Natural killer cell (primary cell): ENCODE results near the gene MAP4K4. TPM values are rescaled to one million over a fixed set of nuclear protein-coding genes. Genes with fewer than 3 reads are reported as not detected.

Experiments used
- ATAC-seq, 3 donors: fragments of 150-1000 bp in 2 of 3; fragments of 200-7000 bp in 1 of 3; cut with Tn5 transposase; 1 replicate in 1 of 3; 2 replicates in 2 of 3; pipeline ENCODE4 v1.10.0; 2021; ENCODE audit warnings: mild to moderate bottlenecking in 2 of 3, moderate library complexity in 2 of 3
- DNase-seq, 2 donors: peaks; one replicate each; pipeline versions ENCODE4 v3.0.0 to v3.0.0-alpha.2; 2013 to 2021; ENCODE audit warnings: mixed read lengths in 1 of 2
- H3K27ac ChIP-seq: one replicate; pipeline ENCODE4 v1.5.1; 2013; ENCODE audit warnings: mild to moderate bottlenecking, low read length
- H3K27me3 ChIP-seq: one replicate; pipeline ENCODE4 v1.6.1; 2013; ENCODE audit warnings: low read length; ENCODE audit not compliant: control insufficient read depth, insufficient read depth
- H3K36me3 ChIP-seq: one replicate; pipeline ENCODE4 v1.6.1; 2013; ENCODE audit warnings: low read length; ENCODE audit not compliant: control insufficient read depth, insufficient read depth
- H3K4me1 ChIP-seq: one replicate; pipeline ENCODE4 v1.6.1; 2013; ENCODE audit warnings: low read length; ENCODE audit not compliant: control insufficient read depth, insufficient read depth
- H3K4me3 ChIP-seq: one replicate; pipeline ENCODE4 v1.5.1; 2013; ENCODE audit warnings: low read length
- H3K9me3 ChIP-seq: one replicate; pipeline ENCODE4 v1.6.1; 2013; ENCODE audit warnings: low read length; ENCODE audit not compliant: control insufficient read depth, insufficient read depth
- H3K27ac Mint-ChIP-seq, 2 donors: one replicate each; pipeline ENCODE4 v1.8.0; 2022; ENCODE audit warnings: mild to moderate bottlenecking in 2 of 2, mixed read lengths in 2 of 2, moderate library complexity in 1 of 2
- H3K27me3 Mint-ChIP-seq, 2 donors: one replicate each; pipeline ENCODE4 v1.8.0; 2022; ENCODE audit warnings: low read depth in 2 of 2, mixed read lengths in 2 of 2
- H3K36me3 Mint-ChIP-seq: one replicate; pipeline ENCODE4 v1.8.0; 2022; ENCODE audit warnings: mixed read lengths
- H3K4me1 Mint-ChIP-seq, 2 donors: one replicate each; pipeline ENCODE4 v1.8.0; 2022; ENCODE audit warnings: mixed read lengths in 2 of 2
- H3K4me3 Mint-ChIP-seq: one replicate; pipeline ENCODE4 v1.8.0; 2022; ENCODE audit warnings: mild to moderate bottlenecking, moderate library complexity, mixed read lengths
- H3K9me3 Mint-ChIP-seq, 2 donors: one replicate each; pipeline ENCODE4 v1.8.0; 2022; ENCODE audit warnings: mixed read lengths in 2 of 2
- WGBS: methylation state at CpG from one replicate; pipeline ENCODE4 v1.1.7; 2013; ENCODE audit warnings: missing lambda C conversion rate; ENCODE audit not compliant: insufficient coverage; 5-methylcytosine and 5-hydroxymethylcytosine counted together
- intact Hi-C: fragments of 100-400 bp; cut with micrococcal nuclease; formaldehyde crosslinking; loops from one replicate; pipeline ENCODE4 v1.14.2; 2022
- total RNA-seq, 4 donors: library from RNA; stranded (reverse); fragments of 120-200 nt in 1 of 4; gene quantifications; one replicate each; pipeline versions ENCODE4 v1.2.3 to v1.2.4, GENCODE V29; 2013 to 2022
- TF ChIP-seq, protein P1 (sequence below): fragments of 200-600 bp; IDR thresholded peaks from one replicate; pipeline ENCODE4 v1.8.0; 2022; ENCODE audit warnings: antibody characterized with exemption

MAP4K4 gene
- total RNA-seq, 3 donors from 2014 or later (not counting 1 experiment from before 2014, with no cell fraction given) = 60.2 to 80.3 (median 66.5) TPM

DNA sequence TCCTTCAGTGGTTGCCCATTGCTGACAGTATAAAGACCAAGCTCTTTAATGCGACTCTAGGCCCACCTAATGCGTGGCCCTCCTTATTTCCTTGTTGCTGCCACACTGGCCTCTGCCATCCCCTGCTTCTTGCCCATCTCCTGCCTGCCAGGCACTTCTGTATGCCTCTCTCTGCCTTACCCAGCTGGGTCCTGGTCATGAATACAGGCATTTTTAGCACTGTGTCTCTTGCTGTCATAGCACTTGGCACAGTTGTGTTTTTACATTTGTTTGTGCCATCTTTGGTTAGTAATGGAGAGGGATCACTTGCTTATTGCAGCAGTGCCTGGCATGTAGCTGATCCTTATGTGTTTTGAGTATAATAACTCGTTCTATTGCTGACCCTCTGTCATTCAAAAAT, 38.7 kb downstream of the MAP4K4 start:
- H3K36me3 ChIP-seq = no peaks in the 10 kb centered on the region
- no peaks in the 10 kb centered on the region for H3K27me3 ChIP-seq
- Mint-ChIP-seq H3K36me3 (no peaks in the 10 kb centered on the region), H3K4me1 (peaks cover 53 to 63% of the 10 kb centered on the region in 2 donors), H3K9me3 (no peaks in the 10 kb centered on the region), H3K4me3 (no peak overlapping the region), H3K27ac (peak overlapping the region; percentile 16 to 61), H3K27me3 (no peaks in the 10 kb centered on the region)
- ATAC-seq (no peak), DNase-seq (no peak)
- intact Hi-C loops = no loop called here
- H3K27ac ChIP-seq = no peak overlapping the region
- 92% methylated on average over 2 of the region's 3 CpGs for WGBS
- TF ChIP-seq, protein P1, sequence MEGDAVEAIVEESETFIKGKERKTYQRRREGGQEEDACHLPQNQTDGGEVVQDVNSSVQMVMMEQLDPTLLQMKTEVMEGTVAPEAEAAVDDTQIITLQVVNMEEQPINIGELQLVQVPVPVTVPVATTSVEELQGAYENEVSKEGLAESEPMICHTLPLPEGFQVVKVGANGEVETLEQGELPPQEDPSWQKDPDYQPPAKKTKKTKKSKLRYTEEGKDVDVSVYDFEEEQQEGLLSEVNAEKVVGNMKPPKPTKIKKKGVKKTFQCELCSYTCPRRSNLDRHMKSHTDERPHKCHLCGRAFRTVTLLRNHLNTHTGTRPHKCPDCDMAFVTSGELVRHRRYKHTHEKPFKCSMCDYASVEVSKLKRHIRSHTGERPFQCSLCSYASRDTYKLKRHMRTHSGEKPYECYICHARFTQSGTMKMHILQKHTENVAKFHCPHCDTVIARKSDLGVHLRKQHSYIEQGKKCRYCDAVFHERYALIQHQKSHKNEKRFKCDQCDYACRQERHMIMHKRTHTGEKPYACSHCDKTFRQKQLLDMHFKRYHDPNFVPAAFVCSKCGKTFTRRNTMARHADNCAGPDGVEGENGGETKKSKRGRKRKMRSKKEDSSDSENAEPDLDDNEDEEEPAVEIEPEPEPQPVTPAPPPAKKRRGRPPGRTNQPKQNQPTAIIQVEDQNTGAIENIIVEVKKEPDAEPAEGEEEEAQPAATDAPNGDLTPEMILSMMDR = no peak
- H3K9me3 ChIP-seq = no peaks in the 10 kb centered on the region
- no peak overlapping the region for H3K4me3 ChIP-seq
- H3K4me1 ChIP-seq = peaks cover 17% of the 10 kb centered on the region

DNA sequence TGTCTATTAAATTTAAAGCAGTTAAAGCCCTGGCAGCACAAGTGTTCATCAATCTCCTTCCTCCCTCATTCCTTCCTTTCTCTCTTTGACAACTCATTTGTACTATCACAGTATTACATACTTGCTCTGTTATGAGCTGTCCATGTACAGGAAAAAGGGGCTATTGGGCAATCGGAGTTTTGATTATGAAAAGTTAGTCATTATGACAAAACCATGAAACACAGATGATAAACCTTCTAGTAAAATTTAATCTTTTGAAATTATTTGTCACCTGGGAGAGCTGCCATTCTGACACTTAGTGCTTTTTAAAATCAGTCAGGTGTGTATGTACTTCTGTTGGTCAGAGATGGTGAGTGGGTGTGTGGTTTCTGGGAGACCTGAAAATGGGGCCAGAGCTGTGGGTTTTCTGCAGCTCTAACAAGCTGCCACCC, 39.4 kb downstream of the MAP4K4 start:
- H3K36me3 Mint-ChIP-seq = no peaks in the 10 kb centered on the region
- no peak overlapping the region for H3K27ac ChIP-seq
- H3K27me3 Mint-ChIP-seq = no peaks in the 10 kb centered on the region
- WGBS = no CpG with 5 or more reads among the region's 1 CpG
- no peaks in the 10 kb centered on the region for H3K9me3 Mint-ChIP-seq
- no peak overlapping the region for H3K4me3 Mint-ChIP-seq
- H3K27me3 ChIP-seq = no peaks in the 10 kb centered on the region
- DNase-seq (no peak), ATAC-seq (peak in 1 of 3 donors; percentile 43)
- no peak overlapping the region for H3K4me3 ChIP-seq
- peaks cover 57 to 67% of the 10 kb centered on the region in 2 donors for H3K4me1 Mint-ChIP-seq
- H3K27ac Mint-ChIP-seq = peak overlapping the region; percentile 16 to 61
- intact Hi-C loops = no loop called here
- H3K9me3 ChIP-seq = no peaks in the 10 kb centered on the region
- TF ChIP-seq, protein P1 = no peak
- no peaks in the 10 kb centered on the region for H3K36me3 ChIP-seq
- H3K4me1 ChIP-seq = peaks cover 21% of the 10 kb centered on the region

DNA sequence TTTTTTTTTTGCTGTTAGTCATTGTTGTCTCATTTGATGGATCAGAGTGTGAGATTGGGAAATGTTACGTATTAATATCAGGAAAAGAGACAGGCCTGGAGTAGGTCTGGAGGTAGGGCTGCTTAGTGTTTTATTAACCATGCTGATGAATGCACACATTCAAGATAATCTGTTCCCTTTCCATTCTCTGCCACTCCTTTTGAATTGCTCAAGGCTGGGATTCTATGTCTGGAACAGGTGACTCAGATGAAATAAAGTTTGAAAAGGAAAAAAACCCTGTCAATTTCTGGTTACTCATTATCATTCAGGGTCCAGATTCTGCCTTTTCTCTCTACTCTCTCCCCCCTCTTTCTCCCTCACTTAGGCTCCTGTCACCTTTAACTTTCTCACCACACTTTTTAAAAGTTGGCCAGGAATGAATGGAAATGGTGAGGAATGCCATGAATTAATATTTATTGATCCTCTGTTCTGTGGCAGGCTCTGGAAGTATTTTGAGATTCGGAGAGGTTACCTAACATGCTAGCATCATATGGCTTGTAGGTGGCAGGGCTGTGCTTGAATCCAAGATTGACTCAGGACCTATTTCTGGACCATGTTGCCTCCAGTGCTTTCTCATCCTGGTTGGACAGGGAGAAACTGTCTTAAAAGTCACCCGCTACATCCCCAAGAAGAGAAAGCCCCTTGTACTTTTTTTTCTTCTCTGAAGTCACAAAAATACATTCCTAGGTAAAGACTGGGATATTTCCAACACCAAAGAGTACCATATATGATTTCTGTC, 40.2 kb downstream of the MAP4K4 start:
- H3K27ac ChIP-seq = no peak overlapping the region
- 87% methylated on average over 3 of the region's 3 CpGs for WGBS
- Mint-ChIP-seq H3K27me3 (no peaks in the 10 kb centered on the region), H3K9me3 (no peaks in the 10 kb centered on the region), H3K36me3 (no peaks in the 10 kb centered on the region), H3K27ac (peak overlapping the region in 1 of 2 donors; percentile 14), H3K4me3 (no peak overlapping the region), H3K4me1 (peaks cover 64 to 75% of the 10 kb centered on the region in 2 donors)
- peaks cover 27% of the 10 kb centered on the region for H3K4me1 ChIP-seq
- no peaks in the 10 kb centered on the region for H3K36me3 ChIP-seq
- no peaks in the 10 kb centered on the region for H3K9me3 ChIP-seq
- H3K4me3 ChIP-seq = no peak overlapping the region
- TF ChIP-seq, protein P1 = no peak
- intact Hi-C loops = no loop called here
- no peaks in the 10 kb centered on the region for H3K27me3 ChIP-seq
- ATAC-seq (no peak), DNase-seq (no peak)
